Esophagus muscularis mucosa (tissue), 4 donors: Measurements from ENCODE around the gene SAP30. TPM values are rescaled to one million over a fixed set of nuclear protein-coding genes. Genes with fewer than 3 reads are reported as not detected.

Experiments
- DNase-seq: peaks from one replicate; pipeline ENCODE4 v3.0.0-alpha.2; 2017; ENCODE audit errors: extremely low spot score
- H3K27ac ChIP-seq, 4 donors: fragments of 200-600 bp; sonication (generic); replicated peaks in 1 of 4; 1 replicate in 3 of 4; 2 replicates in 1 of 4; pipeline ENCODE4 v1.5.1; 2016 to 2019; ENCODE audit warnings: mild to moderate bottlenecking in 1 of 4
- H3K27me3 ChIP-seq, 4 donors: fragments of 200-600 bp; sonication (generic); one replicate each; pipeline versions ENCODE4 v1.5.1 to v1.6.0; 2016 to 2019
- H3K36me3 ChIP-seq, 4 donors: fragments of 200-600 bp; sonication (generic); one replicate each; pipeline ENCODE4 v1.5.1; 2016 to 2019
- H3K4me1 ChIP-seq, 4 donors: fragments of 200-600 bp; sonication (generic); one replicate each; pipeline ENCODE4 v1.5.1; 2016 to 2019
- H3K4me3 ChIP-seq, 4 donors: fragments of 200-600 bp; sonication (generic); 1 replicate in 2 of 4; 2 replicates in 2 of 4; pipeline ENCODE4 v1.5.1; 2016 to 2019; ENCODE audit warnings: mild to moderate bottlenecking in 4 of 4, moderate library complexity in 1 of 4
- H3K9me3 ChIP-seq, 4 donors: fragments of 200-600 bp; sonication (generic); 1 replicate in 3 of 4; 2 replicates in 1 of 4; pipeline ENCODE4 v1.5.1; 2016 to 2019
- CTCF ChIP-seq, 3 experiments: fragments of 200-600 bp in 2 of 3; fragments of 450-650 bp in 1 of 3; sonication (generic) in 2 of 3; IDR thresholded peaks; one replicate each; pipeline ENCODE4 v1.5.1; 2017 to 2019; ENCODE audit warnings: antibody characterized with exemption in 3 of 3, mild to moderate bottlenecking in 2 of 3, moderate library complexity in 1 of 3
- EP300 ChIP-seq: sonication (generic); formaldehyde crosslinking; IDR thresholded peaks from one replicate; pipeline ENCODE4 v1.6.1; 2017; ENCODE audit warnings: antibody characterized with exemption
- POLR2A ChIP-seq: fragments of 450-650 bp; IDR thresholded peaks from one replicate; pipeline ENCODE4 v1.6.1; 2017; ENCODE audit warnings: antibody characterized with exemption, moderate library complexity, mild to moderate bottlenecking, low read depth
- POLR2AphosphoS5 ChIP-seq, 2 donors: sonication (generic); formaldehyde crosslinking; IDR thresholded peaks; one replicate each; pipeline ENCODE4 v1.6.1; 2017; ENCODE audit warnings: antibody characterized with exemption in 2 of 2
- WGBS: methylation state at CpG from one replicate; pipeline ENCODE4 v1.1.5; 2018; 5-methylcytosine and 5-hydroxymethylcytosine counted together
- intact Hi-C: fragments of 100-400 bp; cut with DNase I; formaldehyde crosslinking; loops from one replicate; pipeline ENCODE4 v1.15.1; 2023
- total RNA-seq, 4 donors: library from RNA; depleted of rRNA; stranded (reverse); fragments of >200 nt; gene quantifications; one replicate each; pipeline versions ENCODE4 v1.1.0 to v1.2.1, GENCODE V29; 2016

SAP30 gene
- total RNA-seq, 4 donors from 2014 or later, result 39.6 to 56.2 (median 43.7) TPM

- H3K4me3 ChIP-seq, result peak overlapping the region; percentile 86 to 95 (median 94)
- H3K27me3 ChIP-seq, result no peaks in the 10 kb centered on the region
- H3K9me3 ChIP-seq, result no peaks in the 10 kb centered on the region
- H3K4me1 ChIP-seq, result peaks cover 14 to 36% (median 36%) of the 10 kb centered on the region in 4 donors
- no peak for DNase-seq
- intact Hi-C loops, result loop anchor here (5.0 kb wide), 1 partner anchor 85 kb away; no protein-coding TSS in a partner anchor
- H3K36me3 ChIP-seq, result peaks cover 6 to 49% (median 30%) of the 10 kb centered on the region in 4 donors
- H3K27ac ChIP-seq, result peak overlapping the region; percentile 98 to 100 (median 99)
- WGBS, result 25% methylated on average over 6 of the region's 6 CpGs
- TF ChIP-seq POLR2A, result no peak
Measured at GRCh38 chr4:173332021-173332487, 38.7 kb upstream of the SAP30 start.

- intact Hi-C loops, result loop anchor here (5.0 kb wide), 1 partner anchor 84 kb away; no protein-coding TSS in a partner anchor
- WGBS, result 3% methylated on average over 21 of the region's 21 CpGs
- peak overlapping the region; percentile 98 to 100 (median 99) for H3K27ac ChIP-seq
- peak overlapping the region; percentile 86 to 95 (median 94) for H3K4me3 ChIP-seq
- TF ChIP-seq CTCF (IDR thresholded peaks at IDR 0.05) (no peak), POLR2A (no peak), POLR2AphosphoS5 (IDR thresholded peaks at IDR 0.05) (no peak), EP300 (no peak)
- peaks cover 6 to 45% (median 26%) of the 10 kb centered on the region in 4 donors for H3K36me3 ChIP-seq
- H3K27me3 ChIP-seq, result no peaks in the 10 kb centered on the region
- peaks cover 14 to 36% (median 36%) of the 10 kb centered on the region in 4 donors for H3K4me1 ChIP-seq
- H3K9me3 ChIP-seq, result no peaks in the 10 kb centered on the region
- no peak for DNase-seq
Measured at GRCh38 chr4:173332963-173333657, 37.6 kb upstream of the SAP30 start.

- no peaks in the 10 kb centered on the region for H3K27me3 ChIP-seq
- TF ChIP-seq POLR2AphosphoS5 (IDR thresholded peaks at IDR 0.05) (no peak), POLR2A (no peak), CTCF (IDR thresholded peaks at IDR 0.05) (no peak), EP300 (no peak)
- H3K4me3 ChIP-seq, result peak overlapping the region; percentile 86 to 95 (median 94)
- no CpG with 5 or more reads among the region's 53 CpGs for WGBS
- H3K9me3 ChIP-seq, result no peaks in the 10 kb centered on the region
- peaks cover 2 to 40% (median 21%) of the 10 kb centered on the region in 4 donors for H3K36me3 ChIP-seq
- intact Hi-C loops, result loop anchor here (2.0 to 5.0 kb wide), 2 partner anchors 35 to 84 kb away; no protein-coding TSS in a partner anchor
- DNase-seq, result no peak
- H3K27ac ChIP-seq, result peak overlapping the region; percentile 98 to 100 (median 99)
- H3K4me1 ChIP-seq, result peaks cover 14 to 36% (median 36%) of the 10 kb centered on the region in 4 donors
Measured at GRCh38 chr4:173333658-173334084, 37.1 kb upstream of the SAP30 start.

- H3K4me1 ChIP-seq, result peaks cover 14 to 36% (median 36%) of the 10 kb centered on the region in 4 donors
- no CpG with 5 or more reads among the region's 61 CpGs for WGBS
- H3K27me3 ChIP-seq, result no peaks in the 10 kb centered on the region
- intact Hi-C loops, result loop anchor here (2.0 to 5.0 kb wide), 2 partner anchors 35 to 83 kb away; no protein-coding TSS in a partner anchor
- TF ChIP-seq EP300 (no peak), POLR2AphosphoS5 (IDR thresholded peaks at IDR 0.05) (peak; percentile 99 to 100), CTCF (IDR thresholded peaks at IDR 0.05) (no peak), POLR2A (peak; percentile 95)
- H3K27ac ChIP-seq, result peak within 1 kb of the TSS; percentile 98 to 100 (median 99)
- no peaks in the 10 kb centered on the region for H3K9me3 ChIP-seq
- peak; percentile 100 for DNase-seq
- H3K36me3 ChIP-seq, result peaks cover 0 to 33% (median 16%) of the 10 kb centered on the region in 4 donors
- H3K4me3 ChIP-seq, result peak within 1 kb of the TSS; percentile 86 to 95 (median 94)
Measured at GRCh38 chr4:173334085-173334890, 36.5 kb upstream of the SAP30 start, which contains the start of gene HMGB2. Gene HMGB2, minus strand, starts transcription at chr4:173334358. Its CDS starts 709 bp downstream, at chr4:173333649.
